GM23338 (cell line): Measurements from ENCODE around the gene CPLANE1.

Experiments used
- CREB1 ChIP-seq: fragments of 250-450 bp; sonication (Bioruptor Pico); IDR thresholded peaks from 2 replicates; pipeline ENCODE4 v1.5.0; 2020; ENCODE audit warnings: low read depth, mild to moderate bottlenecking, moderate library complexity
- CTCF ChIP-seq, 2 experiments: fragments of 200-600 bp in 1 of 2; sonication (generic) in 1 of 2; conservative IDR thresholded peaks; 2 replicates each; pipeline versions ENCODE4 v1.5.1 to v1.6.1; 2016 to 2017; ENCODE audit warnings: antibody characterized with exemption in 2 of 2, low read depth in 2 of 2, mild to moderate bottlenecking in 2 of 2, moderate library complexity in 1 of 2
- ETS1 ChIP-seq: IDR thresholded peaks from 2 replicates; pipeline ENCODE4 v1.6.1; 2016; ENCODE audit warnings: antibody characterized with exemption
- EZH2 ChIP-seq: fragments of 200-600 bp; sonication (generic); IDR thresholded peaks from one replicate; pipeline ENCODE4 v1.8.0; 2017; ENCODE audit warnings: antibody characterized with exemption, mild to moderate bottlenecking, low read depth; ENCODE audit not compliant: unreplicated experiment
- EZH2phosphoT487 ChIP-seq: fragments of 200-600 bp; sonication (generic); IDR thresholded peaks from one replicate; pipeline ENCODE4 v1.8.1; 2018; ENCODE audit warnings: antibody characterized with exemption; ENCODE audit not compliant: unreplicated experiment
- JUNB ChIP-seq: IDR thresholded peaks from one replicate; pipeline ENCODE4 v1.6.1; 2016; ENCODE audit warnings: antibody characterized with exemption; ENCODE audit not compliant: unreplicated experiment
- NANOG ChIP-seq: IDR thresholded peaks from 2 replicates; pipeline ENCODE4 v1.6.1; 2016; ENCODE audit warnings: antibody characterized with exemption, borderline replicate concordance
- POLR2AphosphoS5 ChIP-seq: IDR thresholded peaks from 2 replicates; pipeline ENCODE4 v1.6.1; 2016; ENCODE audit warnings: antibody characterized with exemption, low read depth
- REST ChIP-seq: IDR thresholded peaks from one replicate; pipeline ENCODE4 v1.6.1; 2018; ENCODE audit warnings: antibody characterized with exemption; ENCODE audit not compliant: unreplicated experiment
- STAT1 ChIP-seq: IDR thresholded peaks from one replicate; pipeline ENCODE4 v1.6.1; 2016; ENCODE audit warnings: antibody characterized with exemption; ENCODE audit not compliant: unreplicated experiment
- ZNF114 ChIP-seq: fragments of 250-450 bp; sonication (Bioruptor Pico); IDR thresholded peaks from 2 replicates; pipeline ENCODE4 v1.5.0; 2020; ENCODE audit warnings: mild to moderate bottlenecking, moderate library complexity
- ZNF331 ChIP-seq: fragments of 250-450 bp; sonication (Bioruptor Pico); IDR thresholded peaks from 2 replicates; pipeline ENCODE4 v1.5.0; 2020; ENCODE audit warnings: low read depth, mild to moderate bottlenecking, moderate library complexity
- ZNF462 ChIP-seq: fragments of 250-450 bp; sonication (Bioruptor Pico); IDR thresholded peaks from 2 replicates; pipeline ENCODE4 v1.5.0; 2020; ENCODE audit warnings: mild to moderate bottlenecking, moderate library complexity

GRCh38 chr5:37060030-37060429 is 189.1 kb downstream of the CPLANE1 start:
- TF ChIP-seq POLR2AphosphoS5 (no peak), CTCF (conservative IDR thresholded peaks at IDR 0.05; ENCODE audit: low read depth in 2 of 2) (no peak), REST (no peak), EZH2 (no peak), JUNB (no peak), NANOG (no peak), CREB1 (no peak), ZNF331 (no peak), ZNF114 (CRISPR knock-in tag) (no peak), EZH2phosphoT487 (no peak), ETS1 (no peak), STAT1 (no peak), ZNF462 (no peak)
